HG03460 (cell line): ENCODE data around the gene ESYT2.

Source experiments
- ATAC-seq: cut with Tn5 transposase; IDR thresholded peaks from one replicate; pipeline ENCODE4 v1.9.1; 2021; ENCODE audit not compliant: unreplicated experiment

Gene ESYT2

DNA sequence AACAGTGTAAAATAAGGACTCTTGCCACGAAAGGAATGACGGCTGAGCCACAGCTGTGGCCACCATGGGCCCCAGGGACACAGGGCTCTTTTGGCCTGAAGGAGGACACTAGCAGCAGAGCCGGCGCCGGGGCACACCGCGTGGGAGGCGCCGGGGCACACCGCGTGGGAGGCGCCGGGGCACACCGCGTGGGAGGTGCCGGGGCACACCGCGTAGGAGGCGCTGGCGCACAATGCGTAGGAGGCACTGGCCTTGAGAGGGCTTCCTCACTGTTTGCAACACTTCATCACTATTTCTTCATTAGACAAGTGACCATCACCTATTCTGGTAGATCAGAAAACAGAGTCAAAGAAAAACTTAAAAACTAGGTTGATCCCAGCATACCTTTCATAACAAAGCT, 23.4 kb downstream of the ESYT2 start:
- ATAC-seq, result no peak

DNA sequence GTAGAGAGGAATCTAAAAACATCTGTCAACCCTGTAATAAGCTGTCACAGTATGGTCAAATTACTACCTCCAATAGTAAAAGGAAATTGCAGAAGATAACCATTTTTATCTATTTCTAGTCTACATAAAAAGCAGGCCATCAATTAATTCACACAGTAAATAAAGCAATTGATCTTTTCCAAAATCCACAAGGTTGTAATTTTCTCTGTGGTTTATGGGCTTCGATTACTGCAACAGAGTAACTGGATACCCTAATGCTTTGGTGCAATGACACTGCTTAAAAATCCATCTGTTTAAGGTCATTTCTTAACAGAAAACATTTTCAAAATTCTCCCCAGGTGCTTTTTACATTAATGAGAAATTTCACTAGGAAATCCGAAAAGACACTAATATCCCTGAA, 23.9 kb downstream of the ESYT2 start:
- no peak for ATAC-seq

DNA sequence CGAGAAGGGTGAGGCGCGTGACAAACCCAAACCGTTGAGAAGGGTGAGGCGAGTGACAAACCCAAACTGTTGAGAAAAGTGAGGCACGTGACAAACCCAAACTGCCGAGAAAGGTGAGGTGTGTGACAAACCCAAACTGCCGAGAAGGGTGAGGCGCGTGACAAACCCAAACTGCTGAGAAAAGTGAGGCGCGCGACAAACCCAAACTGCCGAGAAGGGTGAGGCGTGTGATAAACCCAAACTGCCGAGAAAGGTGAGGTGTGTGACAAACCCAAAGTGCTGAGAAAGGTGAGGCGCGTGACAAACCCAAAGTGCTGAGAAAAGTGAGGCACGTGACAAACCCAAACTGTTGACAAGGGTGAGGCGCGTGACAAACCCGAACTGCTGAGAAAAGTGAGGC, 25.0 kb downstream of the ESYT2 start:
- ATAC-seq, result no peak

DNA sequence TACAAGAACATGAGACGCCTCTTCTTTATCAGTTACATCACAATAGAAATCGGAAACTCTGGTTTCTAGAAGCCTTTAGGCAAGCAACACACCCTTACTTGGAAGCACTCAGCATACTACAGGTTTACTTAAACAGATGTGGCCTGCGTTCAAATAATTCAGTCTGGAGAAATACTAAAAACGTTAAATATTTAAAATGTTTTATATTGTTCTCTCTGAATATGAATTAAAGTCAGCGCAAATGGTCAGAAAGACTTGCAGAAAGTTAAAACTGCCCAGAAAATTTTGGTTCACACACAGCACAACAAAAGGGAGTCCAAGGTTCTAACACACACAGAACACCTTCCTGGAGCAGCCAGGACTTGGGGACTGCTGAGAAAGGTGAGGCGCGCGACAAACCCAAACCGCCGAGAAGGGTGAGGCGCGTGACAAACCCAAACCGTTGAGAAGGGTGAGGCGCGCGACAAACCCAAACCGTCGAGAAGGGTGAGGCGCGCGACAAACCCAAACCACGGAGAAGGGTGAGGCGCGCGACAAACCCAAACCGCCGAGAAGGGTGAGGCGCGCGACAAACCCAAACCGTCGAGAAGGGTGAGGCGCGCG, 25.8 kb downstream of the ESYT2 start:
- no peak for ATAC-seq

DNA sequence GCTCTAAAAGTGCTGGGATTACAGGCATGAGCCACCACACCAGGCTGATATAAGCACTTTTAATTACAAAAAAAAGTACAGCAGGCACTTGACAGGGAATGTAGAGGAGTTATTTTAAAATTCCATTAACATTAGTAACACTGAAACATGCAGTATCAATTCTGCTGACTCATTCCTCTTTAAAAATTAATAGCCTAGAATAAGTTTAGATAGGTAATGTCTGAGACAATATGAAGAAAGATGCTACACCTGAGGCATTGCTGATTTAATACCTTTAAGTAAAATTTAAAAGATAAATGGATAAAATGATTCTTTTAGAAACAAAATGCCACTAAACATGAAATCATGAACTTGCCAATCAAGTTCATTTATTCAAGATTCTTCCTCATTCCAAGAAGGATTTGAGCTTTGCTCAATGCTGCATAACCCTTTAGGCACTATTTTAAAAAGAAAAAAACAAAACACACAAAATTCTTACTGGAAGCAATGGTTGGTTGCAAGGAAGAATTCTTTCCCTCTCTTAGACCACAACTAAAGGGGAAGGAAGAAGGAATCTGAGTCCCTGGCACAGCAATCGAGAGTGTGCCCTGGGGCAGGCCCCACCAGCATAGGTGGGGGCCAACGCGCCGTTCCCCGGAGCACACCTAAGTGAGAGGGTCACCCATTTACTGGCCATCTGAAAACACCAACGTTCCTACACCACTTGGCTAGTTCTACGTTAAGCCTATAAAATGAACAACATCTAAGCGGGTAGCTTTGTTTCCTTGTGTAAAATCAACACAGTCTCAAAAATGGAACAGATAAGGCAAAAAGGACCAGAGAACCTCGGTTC, 26.6 kb downstream of the ESYT2 start:
- no peak for ATAC-seq

DNA sequence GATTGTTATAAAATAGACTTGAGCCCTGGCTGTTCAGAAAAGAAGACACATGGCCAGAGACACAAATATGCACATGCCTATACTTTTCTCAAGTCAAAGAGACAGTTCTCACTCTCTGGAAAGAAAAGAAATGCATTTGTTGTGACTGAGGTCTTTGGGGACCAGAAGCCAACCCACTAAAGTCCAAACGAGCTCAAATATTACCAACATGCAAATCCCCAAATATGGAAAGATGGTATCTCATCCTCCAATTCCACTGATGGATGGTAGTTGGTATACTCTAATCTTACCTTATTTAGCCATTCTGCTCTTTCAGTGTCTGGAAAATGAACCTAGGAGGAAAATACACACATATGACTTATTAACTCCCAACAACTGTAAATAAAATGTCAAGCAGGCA, 30.6 kb downstream of the ESYT2 start:
- no peak for ATAC-seq

DNA sequence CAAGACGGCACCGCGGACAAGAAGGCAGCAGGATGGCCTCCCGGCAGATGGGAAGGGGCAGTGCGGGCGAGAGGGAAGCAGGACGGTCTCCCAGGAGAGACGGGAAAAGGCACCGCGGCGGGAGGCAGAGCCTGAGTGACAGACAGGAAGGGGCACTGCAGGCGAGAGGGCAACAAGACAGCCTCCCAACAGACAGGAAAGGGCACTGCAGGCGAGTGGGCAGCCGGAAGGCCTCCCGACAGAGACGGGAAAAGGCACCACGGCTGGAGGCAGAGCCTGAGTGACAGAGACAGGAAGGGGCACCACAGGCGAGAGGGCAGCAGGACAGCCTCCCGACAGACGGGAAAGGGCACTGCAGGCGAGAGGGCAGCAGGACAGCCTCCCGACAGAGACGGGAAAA, 32.6 kb downstream of the ESYT2 start:
- no peak for ATAC-seq

DNA sequence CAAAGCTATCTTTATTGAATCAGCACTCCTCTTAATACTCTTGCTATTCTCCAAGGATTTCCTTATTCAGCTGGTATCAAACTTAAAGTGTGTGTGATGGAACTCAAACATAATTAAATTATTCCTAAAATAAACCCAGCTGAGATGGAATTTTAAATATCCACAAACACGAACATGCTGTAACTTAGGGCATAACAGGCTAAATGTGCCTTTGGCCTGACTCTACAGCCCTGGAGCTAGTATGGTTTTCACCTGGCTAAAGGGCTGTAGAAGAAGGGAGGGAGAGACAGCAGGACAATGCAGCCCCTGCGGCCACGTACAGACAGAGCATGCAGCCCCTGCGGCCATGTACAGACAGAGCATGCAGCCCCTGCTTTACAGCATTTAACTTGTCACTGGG, 34.0 kb downstream of the ESYT2 start:
- ATAC-seq, result no peak

DNA sequence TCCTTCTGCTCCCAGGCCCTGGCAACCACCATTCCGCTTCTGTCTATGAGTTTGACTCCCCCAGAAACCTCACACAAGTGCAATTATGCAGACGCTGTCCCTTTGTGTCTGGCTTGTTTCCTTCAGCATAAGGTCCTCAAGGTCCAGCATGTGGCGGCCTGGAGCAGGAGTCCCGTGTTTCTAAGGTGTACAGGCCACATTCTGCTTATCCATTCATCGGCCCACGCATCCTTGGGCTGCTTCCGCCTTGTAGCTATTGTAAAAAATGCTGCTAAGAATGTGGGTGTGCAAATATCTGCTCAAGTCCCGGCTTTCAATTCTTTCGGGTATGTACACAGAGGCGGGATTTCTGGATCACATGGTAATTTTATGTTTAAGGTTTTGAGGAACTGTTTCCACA, 38.2 kb downstream of the ESYT2 start:
- no peak for ATAC-seq

DNA sequence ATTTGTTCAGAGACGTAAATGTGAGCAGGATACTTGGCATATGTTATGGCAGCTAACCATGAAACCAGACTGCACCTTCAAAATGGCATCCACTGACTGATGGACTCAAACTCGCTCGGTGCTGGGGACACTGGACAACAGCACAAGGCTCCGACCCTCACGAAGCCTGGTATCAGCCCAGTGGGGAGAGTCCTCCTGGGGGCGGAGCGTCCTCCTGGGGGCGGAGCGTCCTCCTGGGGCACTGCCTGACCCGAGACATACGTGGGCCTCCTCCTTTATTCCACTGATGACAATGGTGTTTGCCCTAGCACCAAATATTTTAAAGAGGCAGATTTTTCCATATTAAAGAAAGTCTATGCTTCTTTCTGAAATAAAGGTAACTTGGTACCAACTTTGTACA, 39.5 kb downstream of the ESYT2 start:
- no peak for ATAC-seq

DNA sequence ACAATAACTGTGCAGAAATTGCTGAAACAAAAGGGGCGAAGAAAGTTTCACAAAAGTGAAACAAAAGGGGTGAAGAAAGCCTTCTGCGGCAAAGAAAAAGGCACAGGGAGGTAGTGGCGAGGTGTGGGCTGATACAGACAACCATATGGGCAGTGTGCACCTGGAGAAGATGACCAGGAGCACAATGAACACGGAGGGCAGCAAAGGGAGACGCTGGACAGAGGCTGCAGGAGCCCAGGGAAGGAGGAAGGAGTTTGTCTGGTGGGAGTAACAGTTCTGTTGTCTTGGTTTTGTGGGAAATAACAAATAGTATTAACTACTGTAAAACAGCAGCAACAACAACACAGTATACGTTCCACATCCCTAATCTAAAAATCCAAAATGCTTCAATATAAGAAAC, 42.4 kb downstream of the ESYT2 start:
- ATAC-seq, result no peak

DNA sequence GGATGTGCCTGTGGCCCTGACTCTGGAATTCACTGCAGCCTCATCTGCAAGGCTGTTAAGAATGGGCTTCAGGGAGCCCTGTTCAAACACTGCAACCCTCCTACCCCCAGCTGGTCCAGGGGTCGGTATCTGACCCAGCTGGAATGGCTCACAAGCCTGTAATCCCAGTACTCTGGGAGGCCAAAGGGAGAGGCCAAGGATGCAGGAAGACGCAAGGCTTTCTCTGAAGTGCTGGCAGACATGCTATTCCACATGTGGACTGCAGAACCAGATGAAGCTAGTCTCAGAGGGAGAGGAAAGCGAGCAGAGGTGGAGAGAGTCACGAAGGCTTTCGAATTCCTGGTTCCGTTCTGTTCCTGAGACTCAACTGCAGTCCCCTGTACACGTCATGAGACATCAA, 45.0 kb downstream of the ESYT2 start:
- no peak for ATAC-seq

DNA sequence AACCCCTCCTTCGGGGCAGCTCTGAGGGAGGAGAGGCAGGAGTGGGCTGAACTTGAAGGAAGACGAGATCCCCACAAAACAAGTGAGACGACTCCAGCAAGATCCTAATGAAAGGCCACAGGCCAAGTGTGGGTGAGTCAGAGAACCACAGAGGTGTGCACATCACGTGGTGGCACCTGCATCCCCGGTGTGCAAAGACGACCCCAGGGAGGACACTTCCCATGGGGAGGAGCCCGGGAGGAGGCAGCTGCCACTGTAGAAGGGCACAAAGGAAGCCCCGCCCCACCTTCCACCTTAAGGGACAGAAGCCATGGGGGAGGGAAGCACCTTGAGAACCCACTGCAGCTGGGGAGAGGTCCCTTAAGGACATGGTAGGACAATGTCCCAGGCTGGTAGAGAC, 45.7 kb downstream of the ESYT2 start:
- no peak for ATAC-seq

DNA sequence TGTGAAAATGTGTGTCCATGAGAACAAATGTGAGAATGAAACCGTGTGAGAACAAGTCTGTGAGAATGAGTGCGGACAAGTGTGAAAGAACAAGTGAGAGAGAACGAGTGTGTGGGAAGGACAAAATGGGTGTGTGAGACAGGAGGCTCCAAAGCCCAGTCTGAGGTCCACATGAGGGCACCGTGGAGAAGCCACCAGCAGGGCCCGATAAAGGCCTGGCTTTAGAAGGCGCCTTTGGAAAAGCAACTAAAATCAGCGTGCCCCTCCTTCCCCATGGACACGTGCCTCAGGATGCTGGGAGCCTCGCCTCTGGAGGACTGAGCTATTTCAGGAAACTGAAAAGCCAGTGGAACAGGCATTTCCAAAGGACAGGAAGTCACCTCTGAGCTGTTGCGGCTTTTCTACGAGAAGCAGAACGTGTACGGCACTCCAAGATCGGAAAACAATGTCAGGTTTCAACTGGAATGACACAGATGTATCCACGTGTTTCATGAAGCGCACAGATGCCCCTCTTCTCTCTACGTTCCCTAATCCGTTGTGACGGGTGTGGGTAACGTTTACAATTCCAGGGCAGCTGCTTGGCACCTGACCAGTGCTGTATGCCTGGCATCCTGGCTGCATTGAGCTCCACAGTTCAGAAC, 46.4 kb downstream of the ESYT2 start:
- no peak for ATAC-seq

DNA sequence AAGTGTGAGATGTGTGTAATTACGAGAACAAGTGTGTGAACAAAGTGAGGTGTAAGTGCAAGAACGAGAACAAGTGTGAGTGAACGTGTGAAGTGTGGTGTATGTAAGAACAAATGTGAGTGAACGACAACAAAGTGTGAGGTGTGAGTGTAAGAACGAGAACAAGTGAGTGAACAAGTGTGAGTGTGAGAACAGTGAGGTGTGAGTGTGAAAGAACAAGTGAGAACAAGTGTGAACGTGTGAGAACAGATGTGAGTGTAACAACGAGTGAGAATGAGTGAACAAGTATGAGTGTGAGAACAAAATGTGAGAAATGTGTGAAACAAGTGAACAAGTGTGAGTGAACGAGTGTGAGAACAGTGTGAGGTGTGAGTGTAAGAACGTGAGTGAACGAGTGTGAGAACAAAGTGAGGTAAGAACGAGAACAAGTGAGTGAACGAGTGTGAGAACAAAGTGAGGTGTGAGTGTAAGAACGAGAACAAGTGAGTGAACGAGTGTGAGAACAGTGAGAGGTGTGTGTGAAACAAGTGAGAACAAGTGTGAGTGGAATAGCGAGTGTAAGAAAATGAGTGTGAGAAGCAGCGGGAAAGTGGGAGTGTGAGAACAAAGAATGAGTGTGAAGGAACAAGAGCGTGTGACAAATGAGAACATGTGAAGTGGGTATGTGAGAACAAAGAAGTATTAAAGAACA, 47.2 kb downstream of the ESYT2 start:
- ATAC-seq, result no peak

DNA sequence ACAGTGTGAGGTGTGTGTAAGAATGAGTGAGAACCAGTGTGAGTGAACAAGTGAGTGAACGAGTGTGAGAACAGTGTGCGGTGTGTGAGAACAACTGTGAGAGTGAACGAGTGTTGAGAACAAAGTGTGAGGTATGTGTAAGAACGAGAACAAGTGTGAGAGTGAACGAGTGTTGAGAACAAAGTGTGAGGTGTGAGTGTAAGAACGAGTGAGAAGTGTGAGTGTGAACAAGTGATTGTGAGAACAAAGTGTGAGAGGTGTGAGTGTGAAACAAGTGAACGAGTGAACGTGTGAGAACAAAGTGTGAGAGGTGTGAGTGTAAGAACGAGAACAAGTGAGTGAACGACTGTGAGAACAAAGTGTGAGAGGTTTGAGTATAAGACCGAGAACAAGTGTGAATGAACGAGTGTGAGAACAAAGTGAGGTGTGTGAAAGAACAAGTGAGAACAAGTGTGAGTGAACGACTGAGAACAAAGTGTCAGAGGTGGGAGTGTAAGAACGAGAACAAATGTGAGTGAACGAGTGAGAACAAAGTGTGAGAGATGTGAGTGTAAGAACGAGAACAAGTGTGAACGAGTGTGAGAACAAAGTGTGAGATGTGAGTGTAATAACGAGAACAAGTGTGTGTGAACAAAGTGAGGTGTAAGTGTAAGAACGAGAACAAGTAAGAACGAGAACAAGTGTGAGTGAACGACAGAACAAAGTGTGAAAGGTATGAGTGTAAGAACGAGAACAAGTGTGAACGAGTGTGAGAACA, 47.9 kb downstream of the ESYT2 start:
- no peak for ATAC-seq

DNA sequence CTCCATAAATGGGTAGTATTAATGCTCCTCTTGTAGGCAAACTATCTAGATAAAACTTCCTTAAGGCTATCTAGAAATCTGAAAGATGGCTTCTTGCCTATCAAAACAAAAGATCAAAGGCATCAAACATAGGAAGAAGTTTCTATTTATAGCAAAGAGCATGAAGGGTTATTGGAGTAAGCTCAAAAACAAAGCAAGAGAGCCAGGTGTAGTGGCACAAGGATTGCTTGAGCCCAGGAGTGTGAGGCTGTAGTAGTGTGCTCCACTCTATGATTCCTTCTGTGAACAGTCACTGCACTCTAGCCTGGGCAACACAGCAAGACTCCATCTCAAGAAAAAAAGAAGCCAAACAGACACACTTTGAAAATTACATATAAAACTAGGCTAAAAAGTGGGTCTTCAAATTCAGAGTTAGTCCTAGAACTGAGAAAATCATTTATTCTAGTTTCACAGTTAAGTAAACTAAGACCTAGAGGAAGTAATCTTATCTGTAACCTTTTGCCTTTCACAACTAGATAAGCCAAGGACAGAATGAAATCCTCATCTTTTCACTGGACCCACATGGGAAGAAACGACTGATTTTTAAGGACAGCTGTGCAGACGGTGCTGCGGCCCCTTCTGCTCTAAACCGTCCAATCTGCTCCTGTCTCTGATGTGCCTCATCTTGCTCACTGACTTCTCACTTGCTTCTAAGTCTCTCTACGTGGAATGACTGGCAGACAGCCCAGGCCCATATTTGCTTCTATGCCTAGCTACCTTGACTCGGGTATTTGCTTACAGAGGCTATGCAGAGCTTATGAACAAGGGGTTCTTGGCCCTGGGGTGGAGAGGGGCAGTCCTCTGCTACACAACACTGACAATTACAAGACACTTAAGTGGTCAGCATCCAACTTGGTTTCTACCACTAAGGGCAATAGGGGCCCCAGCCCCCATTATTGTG, 50.0 kb downstream of the ESYT2 start:
- no peak for ATAC-seq

DNA sequence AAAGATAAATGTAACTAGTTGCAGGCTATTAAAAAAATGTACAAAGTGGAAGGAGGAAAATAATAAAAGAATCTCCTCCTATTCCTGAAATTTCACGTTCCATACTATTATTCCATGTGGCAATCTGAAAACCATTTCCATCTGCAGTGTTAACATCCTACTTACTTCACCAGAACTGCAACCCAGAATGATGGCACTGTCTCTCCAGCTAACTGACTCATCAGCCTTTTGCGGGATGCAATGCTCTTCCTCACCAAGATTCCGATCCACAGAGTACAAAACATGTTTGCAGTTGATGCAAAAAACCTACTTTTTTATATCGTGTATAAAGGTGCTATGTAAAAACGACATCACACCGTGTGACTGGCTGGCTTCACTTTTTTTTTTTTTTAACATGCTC, 50.8 kb downstream of the ESYT2 start:
- ATAC-seq, result no peak

DNA sequence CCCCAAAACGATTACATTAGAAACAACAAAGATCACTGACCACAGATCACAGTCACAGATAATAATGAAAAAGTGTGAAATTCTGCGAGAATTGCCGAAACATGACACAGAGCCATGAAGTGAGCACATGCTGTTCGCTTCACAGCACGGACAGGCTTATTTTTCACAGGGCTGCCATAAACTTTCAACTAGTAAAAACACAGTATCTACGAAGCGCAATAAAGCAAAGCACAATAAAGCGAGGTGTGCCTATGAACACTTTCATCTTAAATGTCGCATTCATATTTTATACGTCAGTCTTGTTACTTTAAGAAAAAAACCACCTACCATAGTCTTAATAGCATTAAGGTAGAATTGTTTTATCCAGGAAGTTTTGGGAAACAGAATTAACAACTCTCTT, 51.5 kb downstream of the ESYT2 start:
- ATAC-seq, result no peak

DNA sequence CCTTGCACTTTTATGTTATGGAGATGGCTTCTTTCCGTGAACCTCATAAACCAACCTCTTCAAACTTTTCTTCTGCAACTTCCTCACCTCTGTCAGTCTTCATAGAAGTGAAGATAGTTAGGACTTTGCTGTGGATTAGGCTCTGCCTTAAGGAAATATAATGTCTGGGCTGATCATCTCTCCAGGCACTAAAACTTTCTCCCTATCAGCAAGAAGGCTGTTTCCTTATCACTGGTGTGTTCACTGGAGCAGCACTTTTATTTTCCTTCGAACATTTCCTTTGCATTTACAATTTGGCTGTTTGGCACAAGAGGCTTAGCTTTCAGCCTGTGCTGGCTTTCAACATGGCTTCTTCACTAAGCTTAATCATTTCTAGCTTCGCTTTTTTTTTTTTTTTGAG, 52.8 kb downstream of the ESYT2 start:
- no peak for ATAC-seq
